ENCODE results near the gene TMEM213. TPM values are rescaled to one million over a fixed set of nuclear protein-coding genes. Genes with fewer than 3 reads are reported as not detected.

TMEM213 gene
- total and polyA plus RNA-seq, 2 of the 8 experiments (the other 6 are each of a cell fraction or from before 2014, with no cell fraction given) = 0.21 to 0.67 TPM

GRCh38 chr7:138842111-138842510 lies 44.3 kb downstream of the TMEM213 start:
- Histone ChIP-seq H3K4ac (replicated peaks; ENCODE audit: insufficient read length, low read depth, low read length) (no peak overlapping the region), H3K23me2 (ENCODE audit: low read depth, low read length) (no peaks in the 10 kb centered on the region), H2BK20ac (ENCODE audit: low read length) (no peak overlapping the region), H2AFZ (ENCODE audit: low read length) (peak overlapping the region; percentile 67; the same call in 1 of the 2 replicates), H3K9me3 (ENCODE audit: insufficient read depth in 2 of 2, low read depth in 1 of 2, low read length in 1 of 2) (no peaks in the 10 kb centered on the region), H3K56ac (replicated peaks; ENCODE audit: insufficient read length, low read depth, low read length) (no peak overlapping the region), H2BK15ac (ENCODE audit: low read length) (no peak overlapping the region), H3K23ac (ENCODE audit: insufficient read length) (no peak overlapping the region), H3K27me3 (replicated peaks in 1 of 4; ENCODE audit: control insufficient read depth in 3 of 4, extremely low read depth in 1 of 4, insufficient read depth in 3 of 4, low read length in 3 of 4) (no peaks in the 10 kb centered on the region), H3K27ac (ENCODE audit: low read depth, low read length) (no peak overlapping the region), H3K79me2 (ENCODE audit: control insufficient read depth in 1 of 2, insufficient read depth in 2 of 2, low read length in 2 of 2) (no peaks in the 10 kb centered on the region), H2BK120ac (replicated peaks; ENCODE audit: low read depth, low read length) (no peak overlapping the region), H3K36me3 (ENCODE audit: control insufficient read depth in 2 of 4, insufficient read depth in 4 of 4, low read length in 3 of 4) (peaks cover 0 to 17% (median 4%) of the 10 kb centered on the region in 4 experiments; a peak in 2 of 8 replicates), H2BK12ac (ENCODE audit: low read depth, low read length) (no peak overlapping the region; the same call in none of the 2 replicates), H3K4me1 (replicated peaks in 1 of 4; ENCODE audit: control insufficient read depth in 3 of 4, insufficient read depth in 4 of 4, low read length in 3 of 4) (peaks cover 0 to 5% (median 2%) of the 10 kb centered on the region in 4 experiments; a peak in 2 of 7 replicates), H3K79me1 (ENCODE audit: low read depth, low read length) (no peaks in the 10 kb centered on the region), H3K18ac (ENCODE audit: extremely low read depth, low read length) (peak overlapping the region; percentile 39; the same call in 1 of the 2 replicates), H4K5ac (ENCODE audit: insufficient read length, low read depth, low read length) (no peak overlapping the region), H3K14ac (ENCODE audit: insufficient read length) (no peak overlapping the region), H2AK5ac (ENCODE audit: low read depth, low read length) (no peak overlapping the region), H4K91ac (replicated peaks; ENCODE audit: insufficient read length, low read length) (peak overlapping the region; percentile 12), H4K20me1 (replicated peaks in 1 of 2; ENCODE audit: control insufficient read depth in 1 of 2, insufficient read depth in 2 of 2, low read length in 2 of 2) (no peaks in the 10 kb centered on the region), H3K4me2 (ENCODE audit: insufficient read depth in 1 of 2, low read depth in 2 of 2, low read length in 2 of 2) (no peak overlapping the region), H3K4me3 (ENCODE audit: extremely low read depth in 1 of 4, insufficient read depth in 2 of 4, low read depth in 3 of 4, low read length in 4 of 4) (no peak overlapping the region), H2BK5ac (ENCODE audit: low read depth, low read length) (peak overlapping the region; percentile 18; the same call in 1 of the 2 replicates), H4K8ac (ENCODE audit: extremely low read depth, insufficient read depth, low read length) (no peak overlapping the region), H3K9ac (replicated peaks in 1 of 4; ENCODE audit: extremely low read depth in 1 of 4, low read depth in 3 of 4, low read length in 3 of 4) (no peak overlapping the region)
- POLR2A ChIA-PET (ENCODE audit: partially characterized antibody) = no interaction called here
- CTCF ChIA-PET (ENCODE audit: partially characterized antibody) = interaction anchor here (0.9 kb wide), 1 partner anchor 8 kb away, joined by 3 read pairs; no protein-coding TSS in a partner anchor
- 88% methylated on average over 12 of the region's 12 CpGs; no CpG with 5 or more reads in 1 of the 2 experiments for WGBS, 2 experiments (ENCODE audit: extremely low coverage in 1 of 2, insufficient coverage in 1 of 2, insufficient read length in 1 of 2, insufficient replicate concordance in 2 of 2, low coverage in 1 of 2, low lambda C conversion rate in 2 of 2, missing lambda C conversion rate in 1 of 2)
- DNase-seq (ENCODE audit: low read depth in 1 of 2, low spot score in 2 of 2) (peak; percentile 31 to 52), FAIRE-seq (no peak)
- TF ChIP-seq SIN3A (conservative IDR thresholded peaks at IDR 0.05 in 1 of 2, IDR thresholded peaks at IDR 0.05 in 1 of 2; ENCODE audit: low read depth in 1 of 2, low read length in 2 of 2) (no peak), MAX (IDR thresholded peaks at IDR 0.05) (peak; percentile 48; the same call in 1 of the 2 replicates), RXRA (IDR thresholded peaks at IDR 0.05; ENCODE audit: insufficient read depth, low read depth, low read length) (no peak), ASH2L (IDR thresholded peaks at IDR 0.05; ENCODE audit: low read length) (no peak), GABPA (IDR thresholded peaks at IDR 0.05; ENCODE audit: borderline replicate concordance, insufficient read depth, low read length) (no peak), KDM5A (IDR thresholded peaks at IDR 0.05; ENCODE audit: low read length) (no peak), SRF (IDR thresholded peaks at IDR 0.05; ENCODE audit: low read depth, low read length) (no peak), BCL11A (IDR thresholded peaks at IDR 0.05; ENCODE audit: low read depth in 2 of 2, low read length in 2 of 2) (no peak), POLR2AphosphoS5 (IDR thresholded peaks at IDR 0.05; ENCODE audit: low read depth, low read length) (no peak), E2F6 (IDR thresholded peaks at IDR 0.05) (no peak), PHF8 (conservative IDR thresholded peaks at IDR 0.05; ENCODE audit: low read depth, low read length) (no peak)

All from H1 (cell line).